HepG2 (cell line): Measurements from ENCODE around the gene SIRT7. TPM values are rescaled to one million over a fixed set of nuclear protein-coding genes. Genes with fewer than 3 reads are reported as not detected.

Experiments
- ATAC-seq: fragments of 200-7000 bp; cut with Tn5 transposase; 3 replicates; pipeline ENCODE4 v1.9.1; 2020; ENCODE audit warnings: mild to moderate bottlenecking, moderate library complexity
- BruUV-seq: library from RNA; stranded (reverse); fragments of 400-500 nt; replicated peaks from 2 replicates; lab custom pipeline; 2021; lab: Mats Ljungman, UMichigan
- CTCF ChIA-PET: fragments of 300-600 bp; formaldehyde crosslinking; extraction: SDS; loops from one replicate; lab custom pipeline; 2021; ENCODE audit warnings: low total read pairs, inconsistent platforms, low intra/inter-chr PET ratio; lab: Yijun Ruan, JAX
- POLR2A ChIA-PET: fragments of 350-600 bp; sonication (Branson Sonifier 250); formaldehyde crosslinking; loops from one replicate; lab custom pipeline; 2020; ENCODE audit warnings: antibody characterized with exemption, inconsistent platforms; lab: Yijun Ruan, JAX
- DNase-seq: peaks from one replicate; pipeline ENCODE4 v3.0.0-alpha.2; 2015; ENCODE audit warnings: low spot score
- FAIRE-seq: peaks from 3 replicates; lab custom pipeline; 2011; peaks lifted over from hg19 to GRCh38; lab: Jason Lieb, UNC
- H2AFZ ChIP-seq: one replicate; pipeline ENCODE4 v1.6.1; 2011; ENCODE audit warnings: low read length, inconsistent platforms
- H3K27ac ChIP-seq: fragments of 300-600 bp; 3 replicates; pipeline ENCODE4 v1.8.0; 2011; ENCODE audit warnings: mixed run types, mild to moderate bottlenecking, mixed read lengths, low read length, inconsistent platforms; ENCODE audit not compliant: insufficient read depth; ENCODE audit errors: extremely low read length
- H3K27me3 ChIP-seq, 2 experiments: fragments of 200-600 bp in 1 of 2; 2 replicates in 1 of 2; 3 replicates in 1 of 2; pipeline versions ENCODE4 v1.6.0 to v1.8.0; 2011; ENCODE audit warnings: low read length in 2 of 2, mild to moderate bottlenecking in 2 of 2, moderate library complexity in 2 of 2, inconsistent platforms in 1 of 2; ENCODE audit not compliant: insufficient read depth in 2 of 2, control insufficient read depth in 1 of 2
- H3K36me3 ChIP-seq, 2 experiments: fragments of 200-600 bp in 1 of 2; replicated peaks in 1 of 2; 2 replicates in 1 of 2; 3 replicates in 1 of 2; pipeline versions ENCODE4 v1.5.1 to v1.8.0; 2011; ENCODE audit warnings: low read length in 2 of 2, inconsistent platforms in 1 of 2; ENCODE audit not compliant: insufficient read depth in 2 of 2, control insufficient read depth in 1 of 2
- H3K4me1 ChIP-seq: 2 replicates; pipeline ENCODE4 v1.5.1; 2012; ENCODE audit warnings: low read length, inconsistent platforms; ENCODE audit not compliant: insufficient read depth
- H3K4me2 ChIP-seq: 2 replicates; pipeline ENCODE4 v1.6.0; 2011; ENCODE audit warnings: low read depth, low read length, inconsistent platforms
- H3K4me3 ChIP-seq, 3 experiments: fragments of 200-600 bp in 1 of 3; sonication (generic), shearing (Covaris generic) in 1 of 3; replicated peaks in 1 of 3; 2 replicates each; pipeline ENCODE4 v1.5.1; 2011 to 2016; ENCODE audit warnings: low read length in 3 of 3, inconsistent platforms in 2 of 3, low read depth in 2 of 3, mild to moderate bottlenecking in 2 of 3, control low read depth in 1 of 3, mixed read lengths in 1 of 3; ENCODE audit not compliant: insufficient read depth in 1 of 3
- H3K79me2 ChIP-seq: one replicate; pipeline ENCODE4 v1.6.1; 2011; ENCODE audit warnings: low read length, inconsistent platforms; ENCODE audit not compliant: insufficient read depth
- H3K9ac ChIP-seq: 2 replicates; pipeline ENCODE4 v1.6.0; 2011; ENCODE audit warnings: mild to moderate bottlenecking, low read depth, low read length, inconsistent platforms; ENCODE audit not compliant: insufficient read depth
- H3K9me3 ChIP-seq: 2 replicates; pipeline ENCODE4 v1.5.1; 2012; ENCODE audit warnings: mild to moderate bottlenecking, low read length
- H4K20me1 ChIP-seq: 2 replicates; pipeline ENCODE4 v1.6.0; 2011; ENCODE audit warnings: inconsistent platforms, mild to moderate bottlenecking, low read length, moderate library complexity; ENCODE audit not compliant: insufficient read depth
- FOXP4 ChIP-seq: sonication (generic); formaldehyde crosslinking; IDR thresholded peaks from 2 replicates; pipeline ENCODE4 v1.4.0; 2020; ENCODE audit warnings: missing genetic modification reagents
- HOXA3 ChIP-seq: sonication (generic); formaldehyde crosslinking; IDR thresholded peaks from 2 replicates; pipeline ENCODE4 v1.5.0; 2020; ENCODE audit warnings: missing genetic modification reagents
- MXD3 ChIP-seq: IDR thresholded peaks from 2 replicates; pipeline ENCODE4 v1.6.1; 2016; ENCODE audit warnings: mild to moderate bottlenecking, missing biosample characterization, missing genetic modification reagents
- NFIB ChIP-seq: sonication (generic); formaldehyde crosslinking; IDR thresholded peaks from 2 replicates; pipeline ENCODE4 v1.9.0; 2021; ENCODE audit warnings: missing genetic modification reagents, mild to moderate bottlenecking, borderline replicate concordance
- NFIC ChIP-seq: IDR thresholded peaks from 2 replicates; pipeline ENCODE4 v1.6.1; 2012; ENCODE audit warnings: mild to moderate bottlenecking, low read length, inconsistent platforms
- POGK ChIP-seq: sonication (generic); formaldehyde crosslinking; conservative IDR thresholded peaks from 2 replicates; pipeline ENCODE4 v1.8.0; 2022; ENCODE audit warnings: mild to moderate bottlenecking, moderate library complexity, missing genetic modification reagents
- RARA ChIP-seq: IDR thresholded peaks from 2 replicates; pipeline ENCODE4 v1.6.1; 2016; ENCODE audit warnings: missing genetic modification reagents, missing compliant biosample characterization
- SNRNP70 ChIP-seq: fragments of 200-400 bp; formaldehyde crosslinking; IDR thresholded peaks from 2 replicates; pipeline ENCODE4 v1.6.1; 2017; ENCODE audit warnings: mild to moderate bottlenecking, low read depth, low read length, moderate library complexity
- ZBTB7B ChIP-seq: sonication (generic); formaldehyde crosslinking; IDR thresholded peaks from 2 replicates; pipeline ENCODE4 v1.4.0; 2020; ENCODE audit warnings: missing genetic modification reagents
- ZEB1 ChIP-seq: IDR thresholded peaks from 2 replicates; pipeline ENCODE4 v1.6.1; 2012; ENCODE audit warnings: mild to moderate bottlenecking, low read depth, inconsistent platforms; ENCODE audit not compliant: insufficient replicate concordance
- ZNF24 ChIP-seq: fragments of 450-650 bp; IDR thresholded peaks from 2 replicates; pipeline ENCODE4 v1.6.1; 2017; ENCODE audit warnings: antibody characterized with exemption, mild to moderate bottlenecking
- ZNF317 ChIP-seq: sonication (generic); formaldehyde crosslinking; IDR thresholded peaks from 2 replicates; pipeline ENCODE4 v1.5.0; 2020; ENCODE audit warnings: mild to moderate bottlenecking, missing genetic modification reagents
- ZNF414 ChIP-seq: sonication (generic); formaldehyde crosslinking; IDR thresholded peaks from 2 replicates; pipeline ENCODE4 v1.5.0; 2020; ENCODE audit warnings: missing genetic modification reagents
- ZNF589 ChIP-seq: sonication (generic); formaldehyde crosslinking; conservative IDR thresholded peaks from 2 replicates; pipeline ENCODE4 v1.8.0; 2022; ENCODE audit warnings: mild to moderate bottlenecking, moderate library complexity, missing genetic modification reagents
- WGBS: methylation state at CpG from one replicate; pipeline ENCODE4 v1.1.6; 2017; ENCODE audit warnings: low lambda C conversion rate; 5-methylcytosine and 5-hydroxymethylcytosine counted together
- in situ Hi-C: cut with HindIII; loops from 2 replicates; pipeline ENCODE4 v1.10.0; 2017; ENCODE audit warnings: low pct_unique_long_range_greater_than_20kb; ENCODE audit not compliant: extremely low pct_ligation_motif_present
- intact Hi-C: fragments of 100-400 bp; cut with micrococcal nuclease; formaldehyde crosslinking; loops from one replicate; pipeline ENCODE4 v1.10.0; 2022; ENCODE audit not compliant: unreplicated experiment
- polyA plus RNA-seq, 8 experiments: library from polyadenylated mRNA; depleted of rRNA in 3 of 8; stranded (reverse) in 7 of 8; unstranded in 1 of 8; fragments of >200 nt; fragmentation: Illumina TruSeq in 4 of 8; extraction: Trizol in 4 of 8; gene quantifications; 2 replicates each; pipeline versions ENCODE4 v1.2.1 to v1.2.3, GENCODE V29; 2011 to 2016; ENCODE audit warnings: low read depth in 4 of 8, missing spikeins in 1 of 8, mixed read lengths in 1 of 8; ENCODE audit not compliant: insufficient read depth in 1 of 8
- total RNA-seq, 5 experiments: library from RNA; depleted of rRNA; stranded (reverse); fragments of >200 nt; fragmentation: Illumina TruSeq; extraction: Trizol; gene quantifications; 2 replicates each; pipeline ENCODE4 v1.2.3, GENCODE V29; 2016; ENCODE audit warnings: low read depth in 1 of 5

The SIRT7 gene
- total and polyA plus RNA-seq, 2 of the 13 experiments (the other 11 are each of a cell fraction or from before 2014, with no cell fraction given) = 8.3 to 24.8 TPM

- Histone ChIP-seq H3K4me1 (peaks cover 88% of the 10 kb centered on the region), H3K9ac (no peak overlapping the region; the same call in 1 of the 2 replicates), H3K27ac (peak overlapping the region; percentile 61), H3K36me3 (peaks cover 18 to 39% of the 10 kb centered on the region in 2 experiments), H4K20me1 (peaks cover 53% of the 10 kb centered on the region; the same call in 1 of the 2 replicates), H3K4me2 (no peak overlapping the region; the same call in 1 of the 2 replicates), H3K9me3 (no peaks in the 10 kb centered on the region), H3K4me3 (no peak overlapping the region), H3K27me3 (no peaks in the 10 kb centered on the region), H2AFZ (no peak overlapping the region), H3K79me2 (peaks cover 45% of the 10 kb centered on the region)
- ChIA-PET CTCF (no interaction called here), POLR2A (interaction anchor here (0.5 to 3.8 kb wide), 20 partner anchors 8 to 240 kb away, joined by 3 to 15 read pairs (median 4); partner anchors contain the start of genes ALYREF, ANAPC11, CENPX and LRRC45)
- DNase-seq (no peak), FAIRE-seq (no peak), ATAC-seq (peak; percentile 0; the same call in 1 of the 3 replicates)
- WGBS = 90% methylated on average over 10 of the region's 18 CpGs
- in situ Hi-C loops = no loop called here
- intact Hi-C loops = loop anchor here (5.0 kb wide), 1 partner anchor 156 kb away; the partner anchor contains the start of genes CENPX and LRRC45
- BruUV-seq = no TSS peak
- TF ChIP-seq SNRNP70 (no peak), RARA (CRISPR knock-in tag) (no peak), NFIC (0 out of 2 replicates have a peak, but pooled peaks have one; percentile 29), ZNF414 (peak; percentile 33; the same call in 1 of the 2 replicates), ZNF589 (CRISPR knock-in tag) (0 out of 2 replicates have a peak, but pooled peaks have one; percentile 12), NFIB (CRISPR knock-in tag) (0 out of 2 replicates have a peak, but pooled peaks have one; percentile 3), ZBTB7B (CRISPR knock-in tag) (0 out of 2 replicates have a peak, but pooled peaks have one; percentile 3), FOXP4 (CRISPR knock-in tag) (0 out of 2 replicates have a peak, but pooled peaks have one; percentile 6), ZEB1 (peak; percentile 12), POGK (CRISPR knock-in tag) (peak; percentile 60; the same call in 1 of the 2 replicates), HOXA3 (CRISPR knock-in tag) (0 out of 2 replicates have a peak, but pooled peaks have one; percentile 23), MXD3 (CRISPR knock-in tag) (peak; percentile 39; the same call in 1 of the 2 replicates), ZNF317 (0 out of 2 replicates have a peak, but pooled peaks have one; percentile 8), ZNF24 (no peak)
These were observed 51.4 kb downstream of the SIRT7 start for GRCh38 chr17:81866440-81867169.
